Gastrocnemius medialis (tissue), 4 donors: ENCODE results near the gene CRACDL.

Source experiments
- POLR2A ChIP-seq, 2 donors: fragments of 450-650 bp; IDR thresholded peaks; one replicate each; pipeline ENCODE4 v1.6.1; 2017; ENCODE audit warnings: antibody characterized with exemption in 2 of 2, mild to moderate bottlenecking in 2 of 2, moderate library complexity in 2 of 2
- TF ChIP-seq, protein P1 (sequence below), 5 experiments: fragments of 450-650 bp in 3 of 5; fragments of 200-600 bp in 2 of 5; sonication (generic) in 2 of 5; IDR thresholded peaks in 4 of 5; conservative IDR thresholded peaks in 1 of 5; 1 replicate in 4 of 5; 2 replicates in 1 of 5; pipeline ENCODE4 v1.5.1; 2016 to 2019; ENCODE audit warnings: antibody characterized with exemption in 5 of 5, mild to moderate bottlenecking in 3 of 5, moderate library complexity in 3 of 5

DNA sequence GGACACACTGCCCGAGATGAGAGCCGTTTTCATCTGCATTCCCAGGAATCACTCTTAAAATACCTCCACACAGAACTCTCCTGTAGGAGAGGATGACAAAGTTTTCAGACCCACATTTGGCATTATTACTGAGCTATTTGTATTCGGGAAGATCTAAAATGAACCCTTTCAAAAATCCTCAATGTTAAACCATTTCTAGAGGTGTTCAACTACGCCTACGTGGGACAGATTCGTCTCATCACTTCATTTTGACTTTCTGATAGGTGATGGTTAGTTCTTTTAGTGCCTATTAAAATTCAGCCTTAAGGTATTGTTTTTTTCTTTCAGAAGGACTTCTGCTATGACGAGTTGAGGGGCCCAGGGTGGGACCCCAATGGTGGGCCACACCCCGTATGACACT, 133.7 kb downstream of the CRACDL start:
- TF ChIP-seq, protein P1, sequence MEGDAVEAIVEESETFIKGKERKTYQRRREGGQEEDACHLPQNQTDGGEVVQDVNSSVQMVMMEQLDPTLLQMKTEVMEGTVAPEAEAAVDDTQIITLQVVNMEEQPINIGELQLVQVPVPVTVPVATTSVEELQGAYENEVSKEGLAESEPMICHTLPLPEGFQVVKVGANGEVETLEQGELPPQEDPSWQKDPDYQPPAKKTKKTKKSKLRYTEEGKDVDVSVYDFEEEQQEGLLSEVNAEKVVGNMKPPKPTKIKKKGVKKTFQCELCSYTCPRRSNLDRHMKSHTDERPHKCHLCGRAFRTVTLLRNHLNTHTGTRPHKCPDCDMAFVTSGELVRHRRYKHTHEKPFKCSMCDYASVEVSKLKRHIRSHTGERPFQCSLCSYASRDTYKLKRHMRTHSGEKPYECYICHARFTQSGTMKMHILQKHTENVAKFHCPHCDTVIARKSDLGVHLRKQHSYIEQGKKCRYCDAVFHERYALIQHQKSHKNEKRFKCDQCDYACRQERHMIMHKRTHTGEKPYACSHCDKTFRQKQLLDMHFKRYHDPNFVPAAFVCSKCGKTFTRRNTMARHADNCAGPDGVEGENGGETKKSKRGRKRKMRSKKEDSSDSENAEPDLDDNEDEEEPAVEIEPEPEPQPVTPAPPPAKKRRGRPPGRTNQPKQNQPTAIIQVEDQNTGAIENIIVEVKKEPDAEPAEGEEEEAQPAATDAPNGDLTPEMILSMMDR (IDR thresholded peaks at IDR 0.05 in 4 of 5, conservative IDR thresholded peaks at IDR 0.05 in 1 of 5) = no peak
- TF ChIP-seq POLR2A (IDR thresholded peaks at IDR 0.05) = no peak
